Activated CD4-positive, alpha-beta T cell treated with anti-CD3 and anti-CD28 coated beads, Interleukin-2, amount 10 ng/mL, durations not matched to agents 7 days and 5 days (primary cell): ENCODE measurements around the gene SV2B. TPM values are rescaled to one million over a fixed set of nuclear protein-coding genes. Genes with fewer than 3 reads are reported as not detected.
A peak's percentile ranks its signal among the peaks of the same experiment; 100 is the strongest.
"Not testable (repeated sequence)": the region's sequence is repeated elsewhere in the genome, so short reads cannot be mapped to it uniquely, and the experiment has no call there.

Experiments used
- CTCF ChIA-PET: fragments of 350-600 bp; sonication (Branson Sonifier 250); formaldehyde crosslinking; loops from one replicate; lab custom pipeline; 2021; ENCODE audit warnings: antibody characterized with exemption; lab: Charles Lee
- POLR2A ChIA-PET: fragments of 350-600 bp; sonication (Branson Sonifier 250); formaldehyde crosslinking; loops from one replicate; lab custom pipeline; 2021; ENCODE audit warnings: antibody characterized with exemption; lab: Charles Lee
- DNase-seq: peaks from one replicate; pipeline ENCODE4 v3.0.0-alpha.2; 2020
- H3K27ac Mint-ChIP-seq: one replicate; pipeline ENCODE4 v1.8.0; 2021; ENCODE audit warnings: mild to moderate bottlenecking, moderate library complexity, mixed read lengths
- H3K27me3 Mint-ChIP-seq: one replicate; pipeline ENCODE4 v1.8.0; 2021; ENCODE audit warnings: mixed read lengths
- H3K36me3 Mint-ChIP-seq: one replicate; pipeline ENCODE4 v1.8.0; 2021; ENCODE audit warnings: low read depth, mixed read lengths
- H3K4me1 Mint-ChIP-seq: one replicate; pipeline ENCODE4 v1.8.0; 2021; ENCODE audit warnings: mixed read lengths
- H3K4me3 Mint-ChIP-seq: one replicate; pipeline ENCODE4 v1.8.0; 2021; ENCODE audit warnings: mild to moderate bottlenecking, moderate library complexity, mixed read lengths
- H3K9me3 Mint-ChIP-seq: one replicate; pipeline ENCODE4 v1.8.0; 2021; ENCODE audit warnings: mixed read lengths
- total RNA-seq, 2 experiments: library from RNA; stranded (reverse); gene quantifications; one replicate each; pipeline ENCODE4 v1.2.3, GENCODE V29; 2021

The SV2B gene
- total RNA-seq, 2 experiments from 2014 or later, result 0.02 TPM

- Mint-ChIP-seq H3K4me1 (no peaks in the 10 kb centered on the region), H3K9me3 (no peaks in the 10 kb centered on the region), H3K27ac (no peak overlapping the region), H3K4me3 (no peak overlapping the region), H3K36me3 (no peaks in the 10 kb centered on the region), H3K27me3 (peaks cover 26% of the 10 kb centered on the region)
- no peak for DNase-seq
- ChIA-PET POLR2A (no interaction called here), CTCF (interaction anchor here (0.6 kb wide), 2 partner anchors 10 to 132 kb away, joined by 3 read pairs; no protein-coding TSS in a partner anchor)
These were observed 27.0 kb upstream of the SV2B start for GRCh38 chr15:91073077-91073476.

- no peak for DNase-seq
- ChIA-PET CTCF (no interaction called here), POLR2A (no interaction called here)
- Mint-ChIP-seq H3K4me1 (no peaks in the 10 kb centered on the region), H3K27ac (no peak overlapping the region), H3K36me3 (no peaks in the 10 kb centered on the region), H3K9me3 (no peaks in the 10 kb centered on the region), H3K27me3 (peaks cover 26% of the 10 kb centered on the region), H3K4me3 (no peak overlapping the region)
These were observed 26.3 kb upstream of the SV2B start for GRCh38 chr15:91073768-91074167.

- Mint-ChIP-seq H3K36me3 (no peaks in the 10 kb centered on the region), H3K27me3 (peaks cover 24% of the 10 kb centered on the region), H3K4me3 (no peak overlapping the region), H3K9me3 (peaks cover 3% of the 10 kb centered on the region), H3K27ac (no peak overlapping the region), H3K4me1 (no peaks in the 10 kb centered on the region)
- DNase-seq, result no peak
- CTCF ChIA-PET, result no interaction called here
- POLR2A ChIA-PET, result no interaction called here
These were observed 24.3 kb upstream of the SV2B start for GRCh38 chr15:91075739-91076138.

GRCh38 chr15:91077029-91077428 is 23.0 kb upstream of the SV2B start:
- H3K27me3 Mint-ChIP-seq, result peaks cover 18% of the 10 kb centered on the region
- no peaks in the 10 kb centered on the region for H3K4me1 Mint-ChIP-seq
- no peak overlapping the region for H3K27ac Mint-ChIP-seq
- no peak overlapping the region for H3K4me3 Mint-ChIP-seq
- POLR2A ChIA-PET, result no interaction called here
- H3K9me3 Mint-ChIP-seq, result peaks cover 3% of the 10 kb centered on the region
- DNase-seq, result no peak
- no peaks in the 10 kb centered on the region for H3K36me3 Mint-ChIP-seq
- CTCF ChIA-PET, result interaction anchor here (0.7 to 1.6 kb wide), 2 partner anchors 16 to 23 kb away, joined by 4 read pairs; partner anchors contain the start of gene SV2B

GRCh38 chr15:91093866-91094265 is 6.2 kb upstream of the SV2B start:
- H3K9me3 Mint-ChIP-seq, H3K4me3 Mint-ChIP-seq, H3K4me1 Mint-ChIP-seq, H3K27ac Mint-ChIP-seq, DNase-seq, H3K36me3 Mint-ChIP-seq, CTCF ChIA-PET, POLR2A ChIA-PET: not testable (repeated sequence)
- peaks cover 57% of the 10 kb centered on the region for H3K27me3 Mint-ChIP-seq

GRCh38 chr15:91098451-91098850 is 1.6 kb upstream of the SV2B start:
- H3K9me3 Mint-ChIP-seq, result peaks cover 2% of the 10 kb centered on the region
- CTCF ChIA-PET, result interaction anchor here (1.0 kb wide), 1 partner anchor 15 kb away, joined by 3 read pairs; no protein-coding TSS in a partner anchor
- H3K27me3 Mint-ChIP-seq, result peaks cover 80% of the 10 kb centered on the region
- no peak overlapping the region for H3K4me3 Mint-ChIP-seq
- no peak for DNase-seq
- POLR2A ChIA-PET, result no interaction called here
- H3K36me3 Mint-ChIP-seq, result no peaks in the 10 kb centered on the region
- H3K4me1 Mint-ChIP-seq, result peaks cover 17% of the 10 kb centered on the region
- no peak overlapping the region for H3K27ac Mint-ChIP-seq

GRCh38 chr15:91099616-91099994 is 452 bp upstream of the SV2B start:
- H3K27me3 Mint-ChIP-seq, result peaks cover 79% of the 10 kb centered on the region
- H3K36me3 Mint-ChIP-seq, result no peaks in the 10 kb centered on the region
- H3K4me3 Mint-ChIP-seq, result peak overlapping the region; percentile 65
- H3K4me1 Mint-ChIP-seq, result peaks cover 17% of the 10 kb centered on the region
- no peaks in the 10 kb centered on the region for H3K9me3 Mint-ChIP-seq
- peak; percentile 9 for DNase-seq
- ChIA-PET CTCF (interaction anchor here (0.8 to 1.2 kb wide), 4 partner anchors 11 to 107 kb away, joined by 3 to 4 read pairs (median 3); no protein-coding TSS in a partner anchor), POLR2A (no interaction called here)
- peak overlapping the region; percentile 9 for H3K27ac Mint-ChIP-seq

GRCh38 chr15:91100814-91101607 is 954 bp downstream of the SV2B start:
- Mint-ChIP-seq H3K27ac (no peak overlapping the region), H3K9me3 (no peaks in the 10 kb centered on the region), H3K4me1 (peaks cover 17% of the 10 kb centered on the region), H3K4me3 (peak overlapping the region; percentile 79), H3K36me3 (no peaks in the 10 kb centered on the region), H3K27me3 (peaks cover 80% of the 10 kb centered on the region)
- ChIA-PET CTCF (no interaction called here), POLR2A (no interaction called here)
- no peak for DNase-seq

GRCh38 chr15:91101608-91101920 is 1.5 kb downstream of the SV2B start:
- no peaks in the 10 kb centered on the region for H3K36me3 Mint-ChIP-seq
- DNase-seq, result no peak

GRCh38 chr15:91102546-91103330 is 2.7 kb downstream of the SV2B start:
- Mint-ChIP-seq H3K4me3 (no peak overlapping the region), H3K4me1 (peaks cover 17% of the 10 kb centered on the region), H3K36me3 (no peaks in the 10 kb centered on the region), H3K27ac (no peak overlapping the region), H3K9me3 (no peaks in the 10 kb centered on the region), H3K27me3 (peaks cover 76% of the 10 kb centered on the region)
- no peak for DNase-seq
- POLR2A ChIA-PET, result no interaction called here
- CTCF ChIA-PET, result no interaction called here

More at GRCh38 chr15:91101608-91101920, 1.5 kb downstream of the SV2B start:
- CTCF ChIA-PET, result no interaction called here
- Mint-ChIP-seq H3K4me3 (no peak overlapping the region), H3K4me1 (peaks cover 17% of the 10 kb centered on the region), H3K27ac (no peak overlapping the region), H3K27me3 (peaks cover 82% of the 10 kb centered on the region), H3K9me3 (no peaks in the 10 kb centered on the region)
- POLR2A ChIA-PET, result no interaction called here

GRCh38 chr15:91104111-91104510 is 4.1 kb downstream of the SV2B start:
- H3K36me3 Mint-ChIP-seq, result no peaks in the 10 kb centered on the region
- peaks cover 16% of the 10 kb centered on the region for H3K4me1 Mint-ChIP-seq
- H3K9me3 Mint-ChIP-seq, result no peaks in the 10 kb centered on the region
- H3K4me3 Mint-ChIP-seq, result no peak overlapping the region
- H3K27me3 Mint-ChIP-seq, result peaks cover 64% of the 10 kb centered on the region
- no peak for DNase-seq
- H3K27ac Mint-ChIP-seq, result no peak overlapping the region
- ChIA-PET CTCF (no interaction called here), POLR2A (no interaction called here)

GRCh38 chr15:91108421-91108820 is 8.4 kb downstream of the SV2B start:
- no peaks in the 10 kb centered on the region for H3K9me3 Mint-ChIP-seq
- peaks cover 26% of the 10 kb centered on the region for H3K27me3 Mint-ChIP-seq
- no peak overlapping the region for H3K4me3 Mint-ChIP-seq
- ChIA-PET CTCF (no interaction called here), POLR2A (no interaction called here)
- H3K27ac Mint-ChIP-seq, result no peak overlapping the region
- no peak for DNase-seq
- no peaks in the 10 kb centered on the region for H3K36me3 Mint-ChIP-seq
- H3K4me1 Mint-ChIP-seq, result no peaks in the 10 kb centered on the region

- DNase-seq, result no peak
- Mint-ChIP-seq H3K36me3 (no peaks in the 10 kb centered on the region), H3K4me3 (no peak overlapping the region), H3K27me3 (peaks cover 18% of the 10 kb centered on the region), H3K27ac (peak overlapping the region; percentile 33), H3K4me1 (no peaks in the 10 kb centered on the region), H3K9me3 (no peaks in the 10 kb centered on the region)
- POLR2A ChIA-PET, result no interaction called here
- CTCF ChIA-PET, result interaction anchor here (1.9 kb wide), 1 partner anchor 9 kb away, joined by 4 read pairs; no protein-coding TSS in a partner anchor
These were observed 9.8 kb downstream of the SV2B start for GRCh38 chr15:91109885-91110284.
